GDM1 (cell line): Measurements from ENCODE around the gene STIM2.

Experiments
- DNase-seq: peaks from one replicate; lab custom pipeline; 2025; lab: John Stamatoyannopoulos, UW

Gene STIM2

GRCh38 chr4:26900765-26901164, 40.1 kb downstream of the STIM2 start:
- DNase-seq = no peak

GRCh38 chr4:26905172-26905571, 44.5 kb downstream of the STIM2 start:
- DNase-seq = no peak

- no peak for DNase-seq
These were observed 47.3 kb downstream of the STIM2 start for GRCh38 chr4:26907731-26908599.

GRCh38 chr4:26909369-26909768, 48.7 kb downstream of the STIM2 start:
- DNase-seq = no peak

GRCh38 chr4:26911254-26911653, 50.6 kb downstream of the STIM2 start:
- DNase-seq = no peak

GRCh38 chr4:26912069-26912468, 51.4 kb downstream of the STIM2 start:
- DNase-seq = no peak

GRCh38 chr4:26912810-26913209, 52.2 kb downstream of the STIM2 start:
- DNase-seq = no peak

- DNase-seq = no peak
These were observed 55.6 kb downstream of the STIM2 start for GRCh38 chr4:26916195-26916594.

GRCh38 chr4:26930964-26931363, 70.3 kb downstream of the STIM2 start:
- no peak for DNase-seq

GRCh38 chr4:26931451-26931850, 70.8 kb downstream of the STIM2 start:
- DNase-seq = no peak

- DNase-seq = no peak
These were observed 71.3 kb downstream of the STIM2 start for GRCh38 chr4:26931966-26932365.

GRCh38 chr4:26935397-26935796, 74.8 kb downstream of the STIM2 start:
- no peak for DNase-seq

GRCh38 chr4:26936284-26937065, 75.8 kb downstream of the STIM2 start:
- no peak for DNase-seq

GRCh38 chr4:26937139-26937538, 76.5 kb downstream of the STIM2 start:
- DNase-seq = no peak

- DNase-seq = no peak
These were observed 76.9 kb downstream of the STIM2 start for GRCh38 chr4:26937567-26937966.

GRCh38 chr4:26938516-26938915, 77.9 kb downstream of the STIM2 start:
- DNase-seq = no peak

GRCh38 chr4:26941951-26942350, 81.3 kb downstream of the STIM2 start:
- DNase-seq = no peak

- no peak for DNase-seq
These were observed 82.2 kb downstream of the STIM2 start for GRCh38 chr4:26942871-26943270.

GRCh38 chr4:26943391-26943790, 82.8 kb downstream of the STIM2 start:
- no peak for DNase-seq

GRCh38 chr4:26945794-26946193, 85.2 kb downstream of the STIM2 start:
- no peak for DNase-seq

- DNase-seq = no peak
These were observed 86.7 kb downstream of the STIM2 start for GRCh38 chr4:26947318-26947717.

GRCh38 chr4:26950446-26950845, 89.8 kb downstream of the STIM2 start:
- no peak for DNase-seq

GRCh38 chr4:26952891-26953290, 92.2 kb downstream of the STIM2 start:
- no peak for DNase-seq
